Measurements from ENCODE around the gene CADM1. TPM values are rescaled to one million over a fixed set of nuclear protein-coding genes. Genes with fewer than 3 reads are reported as not detected.

The CADM1 gene
- total RNA-seq, 1 experiment from 2014 or later = 534 TPM

DNA sequence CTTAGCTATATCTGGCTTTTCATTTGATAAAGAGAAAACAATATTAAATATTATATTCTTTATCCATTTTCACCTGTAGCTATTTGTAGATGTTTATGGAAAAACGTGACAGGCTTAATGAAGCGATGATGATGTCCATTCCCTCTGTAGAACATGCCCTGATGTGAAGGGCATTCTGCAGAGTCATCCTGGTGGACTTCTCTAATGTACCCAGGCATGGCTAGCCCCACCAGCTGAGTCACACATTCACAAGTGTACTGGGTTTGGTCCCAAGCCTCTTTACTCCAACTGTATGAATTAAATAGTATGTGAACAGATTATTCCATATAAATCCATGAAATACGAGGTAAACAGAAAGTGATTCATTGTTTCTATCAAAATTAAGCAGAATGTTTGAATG, 139.3 kb downstream of the CADM1 start:
- POLR2A ChIA-PET = no interaction called here
- no peaks in the 10 kb centered on the region for H3K9me3 ChIP-seq
- no peak overlapping the region for H3K4me3 ChIP-seq (ENCODE audit: low read depth, low read length)
- TF ChIP-seq, protein P1, sequence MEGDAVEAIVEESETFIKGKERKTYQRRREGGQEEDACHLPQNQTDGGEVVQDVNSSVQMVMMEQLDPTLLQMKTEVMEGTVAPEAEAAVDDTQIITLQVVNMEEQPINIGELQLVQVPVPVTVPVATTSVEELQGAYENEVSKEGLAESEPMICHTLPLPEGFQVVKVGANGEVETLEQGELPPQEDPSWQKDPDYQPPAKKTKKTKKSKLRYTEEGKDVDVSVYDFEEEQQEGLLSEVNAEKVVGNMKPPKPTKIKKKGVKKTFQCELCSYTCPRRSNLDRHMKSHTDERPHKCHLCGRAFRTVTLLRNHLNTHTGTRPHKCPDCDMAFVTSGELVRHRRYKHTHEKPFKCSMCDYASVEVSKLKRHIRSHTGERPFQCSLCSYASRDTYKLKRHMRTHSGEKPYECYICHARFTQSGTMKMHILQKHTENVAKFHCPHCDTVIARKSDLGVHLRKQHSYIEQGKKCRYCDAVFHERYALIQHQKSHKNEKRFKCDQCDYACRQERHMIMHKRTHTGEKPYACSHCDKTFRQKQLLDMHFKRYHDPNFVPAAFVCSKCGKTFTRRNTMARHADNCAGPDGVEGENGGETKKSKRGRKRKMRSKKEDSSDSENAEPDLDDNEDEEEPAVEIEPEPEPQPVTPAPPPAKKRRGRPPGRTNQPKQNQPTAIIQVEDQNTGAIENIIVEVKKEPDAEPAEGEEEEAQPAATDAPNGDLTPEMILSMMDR (IDR thresholded peaks at IDR 0.05; ENCODE audit: insufficient read depth in 1 of 2, low read depth in 1 of 2, low read length in 1 of 2, severe bottlenecking in 1 of 2, unreplicated experiment in 1 of 2) = no peak
- no peaks in the 10 kb centered on the region for H3K27me3 ChIP-seq (replicated peaks; ENCODE audit: control insufficient read depth, insufficient read depth, low read length)
- intact Hi-C loops (cut with micrococcal nuclease; ENCODE audit: unreplicated experiment) = no loop called here
- no TSS peak for BruUV-seq (replicated peaks)
- Mint-ChIP-seq H3K36me3 (ENCODE audit: insufficient read depth, unreplicated experiment) (peaks cover 18% of the 10 kb centered on the region), H3K27me3 (ENCODE audit: insufficient read depth, unreplicated experiment) (no peaks in the 10 kb centered on the region), H3K4me3 (ENCODE audit: unreplicated experiment) (no peak overlapping the region), H3K4me1 (ENCODE audit: low read depth, unreplicated experiment) (peaks cover 7% of the 10 kb centered on the region), H3K27ac (ENCODE audit: unreplicated experiment) (no peak overlapping the region), H3K9me3 (ENCODE audit: unreplicated experiment) (no peaks in the 10 kb centered on the region)
- H3K36me3 ChIP-seq (ENCODE audit: control insufficient read depth, insufficient read depth, low read length) = no peaks in the 10 kb centered on the region; the same call in 1 of the 2 replicates
- 0 out of 2 replicates have a peak, but pooled peaks cover 6% of the 10 kb centered on the region for H3K4me1 ChIP-seq
- no peak for DNase-seq
- CTCF ChIA-PET = no interaction called here

DNA sequence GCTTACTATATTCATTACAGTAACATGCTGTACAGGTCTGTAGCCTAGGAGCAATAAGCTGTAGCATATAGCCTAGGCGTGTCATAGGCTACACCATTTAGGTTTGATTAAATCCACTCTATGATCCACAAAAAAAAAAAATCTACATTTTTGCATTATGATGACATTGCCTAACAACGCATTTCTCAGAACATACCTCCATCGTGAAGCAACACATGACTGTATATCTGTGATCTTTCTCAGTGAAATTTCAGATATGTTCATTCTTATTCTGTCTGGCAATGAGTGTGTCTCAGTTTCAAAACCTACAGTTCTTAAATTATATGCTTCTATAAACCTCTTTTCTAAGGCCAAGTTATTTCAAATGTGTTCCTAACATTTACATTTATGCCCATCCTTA, 140.3 kb downstream of the CADM1 start:
- TF ChIP-seq, protein P1 (IDR thresholded peaks at IDR 0.05; ENCODE audit: insufficient read depth in 1 of 2, low read depth in 1 of 2, low read length in 1 of 2, severe bottlenecking in 1 of 2, unreplicated experiment in 1 of 2) = no peak
- Mint-ChIP-seq H3K9me3 (ENCODE audit: unreplicated experiment) (no peaks in the 10 kb centered on the region), H3K36me3 (ENCODE audit: insufficient read depth, unreplicated experiment) (peaks cover 14% of the 10 kb centered on the region), H3K4me1 (ENCODE audit: low read depth, unreplicated experiment) (peaks cover 7% of the 10 kb centered on the region), H3K27ac (ENCODE audit: unreplicated experiment) (peak overlapping the region; percentile 29), H3K4me3 (ENCODE audit: unreplicated experiment) (no peak overlapping the region), H3K27me3 (ENCODE audit: insufficient read depth, unreplicated experiment) (no peaks in the 10 kb centered on the region)
- ChIA-PET POLR2A (no interaction called here), CTCF (no interaction called here)
- DNase-seq = no peak
- no peaks in the 10 kb centered on the region for H3K27me3 ChIP-seq (replicated peaks; ENCODE audit: control insufficient read depth, insufficient read depth, low read length)
- BruUV-seq (replicated peaks) = no TSS peak
- intact Hi-C loops (cut with micrococcal nuclease; ENCODE audit: unreplicated experiment) = no loop called here
- H3K4me3 ChIP-seq (ENCODE audit: low read depth, low read length) = no peak overlapping the region
- H3K4me1 ChIP-seq = 0 out of 2 replicates have a peak, but pooled peaks cover 6% of the 10 kb centered on the region
- H3K36me3 ChIP-seq (ENCODE audit: control insufficient read depth, insufficient read depth, low read length) = no peaks in the 10 kb centered on the region; the same call in 1 of the 2 replicates
- no peaks in the 10 kb centered on the region for H3K9me3 ChIP-seq

DNA sequence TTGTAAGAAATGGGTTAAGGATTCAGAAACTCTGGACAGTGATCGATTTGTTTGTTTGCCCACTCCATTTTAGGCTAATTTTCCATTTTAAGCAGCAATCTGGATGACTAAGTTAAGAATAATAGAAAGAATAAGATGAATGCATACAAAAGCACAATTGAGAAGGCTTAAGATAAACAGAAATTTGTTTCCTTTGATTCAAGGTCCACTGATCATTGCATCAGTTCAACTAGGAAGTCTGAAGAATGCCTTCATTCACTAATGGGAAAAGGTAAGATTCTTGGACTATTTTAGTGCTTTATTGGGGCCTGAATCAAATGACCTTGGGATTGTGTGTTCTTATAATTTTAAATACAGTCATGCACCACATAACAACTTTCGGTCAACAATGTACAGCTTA, 140.8 kb downstream of the CADM1 start:
- CTCF ChIA-PET = no interaction called here
- no peak overlapping the region for H3K4me3 ChIP-seq (ENCODE audit: low read depth, low read length)
- H3K27me3 ChIP-seq (replicated peaks; ENCODE audit: control insufficient read depth, insufficient read depth, low read length) = no peaks in the 10 kb centered on the region
- H3K9me3 ChIP-seq = no peaks in the 10 kb centered on the region
- Mint-ChIP-seq H3K36me3 (ENCODE audit: insufficient read depth, unreplicated experiment) (peaks cover 14% of the 10 kb centered on the region), H3K27ac (ENCODE audit: unreplicated experiment) (no peak overlapping the region), H3K27me3 (ENCODE audit: insufficient read depth, unreplicated experiment) (no peaks in the 10 kb centered on the region), H3K9me3 (ENCODE audit: unreplicated experiment) (no peaks in the 10 kb centered on the region), H3K4me3 (ENCODE audit: unreplicated experiment) (no peak overlapping the region), H3K4me1 (ENCODE audit: low read depth, unreplicated experiment) (peaks cover 7% of the 10 kb centered on the region)
- intact Hi-C loops (cut with micrococcal nuclease; ENCODE audit: unreplicated experiment) = no loop called here
- DNase-seq = no peak
- H3K4me1 ChIP-seq = 0 out of 2 replicates have a peak, but pooled peaks cover 6% of the 10 kb centered on the region
- no TSS peak for BruUV-seq (replicated peaks)
- POLR2A ChIA-PET = no interaction called here
- no peaks in the 10 kb centered on the region; the same call in 1 of the 2 replicates for H3K36me3 ChIP-seq (ENCODE audit: control insufficient read depth, insufficient read depth, low read length)
- TF ChIP-seq, protein P1 (IDR thresholded peaks at IDR 0.05; ENCODE audit: insufficient read depth in 1 of 2, low read depth in 1 of 2, low read length in 1 of 2, severe bottlenecking in 1 of 2, unreplicated experiment in 1 of 2) = no peak

Measured in Caco-2 (cell line).